ENCODE results near the gene SCN1A. TPM values are rescaled to one million over a fixed set of nuclear protein-coding genes. Genes with fewer than 3 reads are reported as not detected.

Gene SCN1A
- total and polyA plus RNA-seq, 2 of the 13 experiments (the other 11 are each of a cell fraction or from before 2014, with no cell fraction given), result 19.9 to 39.4 TPM

DNA sequence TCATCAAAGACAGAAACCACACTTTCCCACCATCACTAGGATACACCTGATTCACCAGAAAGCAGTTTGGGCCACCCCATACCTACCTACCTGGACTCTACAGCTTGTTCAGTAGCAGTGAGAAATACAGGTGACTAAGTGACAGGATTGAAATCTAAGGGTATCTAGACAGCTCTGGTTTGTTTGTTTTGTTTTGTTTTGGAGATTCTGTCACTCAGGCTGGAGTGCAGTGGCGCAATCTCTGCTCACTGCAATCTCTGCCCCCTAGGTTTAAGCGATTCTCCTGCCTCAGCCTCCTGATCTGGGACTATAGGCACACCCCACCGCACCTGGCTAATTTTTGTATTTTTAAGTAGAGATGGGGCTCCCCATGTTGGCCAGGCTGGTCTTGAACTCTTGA is 177.4 kb downstream of the SCN1A start (continued):
- TF ChIP-seq ARID4A (CRISPR knock-in tag; IDR thresholded peaks at IDR 0.05; ENCODE audit: borderline replicate concordance) (peak; percentile 55; the same call in 1 of the 2 replicates), TAF15 (IDR thresholded peaks at IDR 0.05; ENCODE audit: low read depth, low read length, poor library complexity, severe bottlenecking) (no peak), HMGXB4 (CRISPR knock-in tag; IDR thresholded peaks at IDR 0.05; ENCODE audit: borderline replicate concordance in 1 of 2, low read depth in 1 of 2) (no peak), ZNF891 (CRISPR knock-in tag; IDR thresholded peaks at IDR 0.05) (no peak), TRAFD1 (CRISPR knock-in tag; IDR thresholded peaks at IDR 0.05; ENCODE audit: borderline replicate concordance) (no peak), HOMEZ (CRISPR knock-in tag; IDR thresholded peaks at IDR 0.05; ENCODE audit: low read depth) (0 out of 2 replicates have a peak, but pooled peaks have one; percentile 18), ZSCAN31 (CRISPR knock-in tag; IDR thresholded peaks at IDR 0.05; ENCODE audit: low read depth) (no peak), ZNF33A (CRISPR knock-in tag; IDR thresholded peaks at IDR 0.05; ENCODE audit: borderline replicate concordance) (no peak), ZMYM2 (CRISPR knock-in tag; IDR thresholded peaks at IDR 0.05) (no peak), ZNF274 (CRISPR knock-in tag; IDR thresholded peaks at IDR 0.05) (no peak), ZNF781 (CRISPR knock-in tag; IDR thresholded peaks at IDR 0.05; ENCODE audit: borderline replicate concordance, not compliant biosample characterization) (peak; percentile 67), FOSL1 (CRISPR knock-in tag; IDR thresholded peaks at IDR 0.05; ENCODE audit: borderline replicate concordance) (no peak)
- TF ChIP-seq, protein P1, sequence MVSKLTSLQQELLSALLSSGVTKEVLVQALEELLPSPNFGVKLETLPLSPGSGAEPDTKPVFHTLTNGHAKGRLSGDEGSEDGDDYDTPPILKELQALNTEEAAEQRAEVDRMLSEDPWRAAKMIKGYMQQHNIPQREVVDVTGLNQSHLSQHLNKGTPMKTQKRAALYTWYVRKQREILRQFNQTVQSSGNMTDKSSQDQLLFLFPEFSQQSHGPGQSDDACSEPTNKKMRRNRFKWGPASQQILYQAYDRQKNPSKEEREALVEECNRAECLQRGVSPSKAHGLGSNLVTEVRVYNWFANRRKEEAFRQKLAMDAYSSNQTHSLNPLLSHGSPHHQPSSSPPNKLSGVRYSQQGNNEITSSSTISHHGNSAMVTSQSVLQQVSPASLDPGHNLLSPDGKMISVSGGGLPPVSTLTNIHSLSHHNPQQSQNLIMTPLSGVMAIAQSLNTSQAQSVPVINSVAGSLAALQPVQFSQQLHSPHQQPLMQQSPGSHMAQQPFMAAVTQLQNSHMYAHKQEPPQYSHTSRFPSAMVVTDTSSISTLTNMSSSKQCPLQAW (CRISPR knock-in tag; IDR thresholded peaks at IDR 0.05), result 0 out of 2 replicates have a peak, but pooled peaks have one; percentile 24
- TF ChIP-seq, protein P2, sequence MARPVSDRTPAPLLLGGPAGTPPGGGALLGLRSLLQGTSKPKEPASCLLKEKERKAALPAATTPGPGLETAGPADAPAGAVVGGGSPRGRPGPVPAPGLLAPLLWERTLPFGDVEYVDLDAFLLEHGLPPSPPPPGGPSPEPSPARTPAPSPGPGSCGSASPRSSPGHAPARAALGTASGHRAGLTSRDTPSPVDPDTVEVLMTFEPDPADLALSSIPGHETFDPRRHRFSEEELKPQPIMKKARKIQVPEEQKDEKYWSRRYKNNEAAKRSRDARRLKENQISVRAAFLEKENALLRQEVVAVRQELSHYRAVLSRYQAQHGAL (CRISPR knock-in tag; IDR thresholded peaks at IDR 0.05; ENCODE audit: not compliant biosample characterization), result no peak
- TF ChIP-seq, protein P3, sequence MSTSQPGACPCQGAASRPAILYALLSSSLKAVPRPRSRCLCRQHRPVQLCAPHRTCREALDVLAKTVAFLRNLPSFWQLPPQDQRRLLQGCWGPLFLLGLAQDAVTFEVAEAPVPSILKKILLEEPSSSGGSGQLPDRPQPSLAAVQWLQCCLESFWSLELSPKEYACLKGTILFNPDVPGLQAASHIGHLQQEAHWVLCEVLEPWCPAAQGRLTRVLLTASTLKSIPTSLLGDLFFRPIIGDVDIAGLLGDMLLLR (CRISPR knock-in tag; IDR thresholded peaks at IDR 0.05), result no peak
